Stimulated activated naive CD4-positive, alpha-beta T cell treated with Interleukin-2 at 50 U/mL for 16 hours (primary cell): ENCODE measurements around the gene NCOR1.

Experiments
- DNase-seq: peaks from one replicate; lab custom pipeline; 2025; lab: John Stamatoyannopoulos, UW

NCOR1 gene

DNA sequence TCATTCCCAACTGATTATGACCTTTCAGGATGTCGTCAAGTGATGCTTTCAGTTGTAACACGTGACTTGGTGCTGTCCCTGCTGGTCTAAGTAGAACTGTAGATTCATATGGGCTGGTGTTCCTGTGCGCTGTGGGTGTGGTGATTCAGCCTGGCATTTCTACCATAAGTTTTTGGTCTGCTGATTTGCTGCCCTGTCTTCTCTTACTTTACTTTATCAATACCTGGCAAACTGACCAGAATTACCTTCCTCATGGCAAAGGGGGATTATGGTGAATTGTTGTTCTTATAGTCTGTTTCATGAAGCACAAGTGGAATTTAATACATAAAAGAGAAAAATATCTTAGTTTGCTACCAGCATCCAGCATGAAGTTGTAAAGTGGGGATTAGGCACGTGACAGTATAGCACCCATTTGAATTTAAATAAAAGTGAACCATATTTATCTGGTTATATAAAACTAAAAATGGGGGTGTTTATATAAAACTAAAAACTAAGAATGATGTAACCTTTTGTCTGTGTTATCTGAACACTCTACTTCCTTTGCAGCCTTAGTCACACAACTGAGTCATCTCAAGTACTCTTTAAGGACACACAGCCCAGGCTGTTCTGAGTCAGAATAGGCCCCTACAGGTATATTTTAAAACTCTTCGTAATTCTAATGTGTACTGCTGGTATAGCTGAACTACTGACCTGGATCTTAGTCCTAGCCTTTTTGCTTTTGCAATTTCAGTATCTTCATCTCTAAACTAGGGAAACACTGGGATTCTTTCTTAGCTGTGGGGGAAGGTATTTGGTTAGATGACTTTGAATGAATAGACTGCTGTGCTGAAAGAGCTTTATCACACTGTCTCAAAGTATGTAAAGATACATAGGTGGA is 187.4 kb downstream of the NCOR1 start:
- DNase-seq: peak; percentile 59

DNA sequence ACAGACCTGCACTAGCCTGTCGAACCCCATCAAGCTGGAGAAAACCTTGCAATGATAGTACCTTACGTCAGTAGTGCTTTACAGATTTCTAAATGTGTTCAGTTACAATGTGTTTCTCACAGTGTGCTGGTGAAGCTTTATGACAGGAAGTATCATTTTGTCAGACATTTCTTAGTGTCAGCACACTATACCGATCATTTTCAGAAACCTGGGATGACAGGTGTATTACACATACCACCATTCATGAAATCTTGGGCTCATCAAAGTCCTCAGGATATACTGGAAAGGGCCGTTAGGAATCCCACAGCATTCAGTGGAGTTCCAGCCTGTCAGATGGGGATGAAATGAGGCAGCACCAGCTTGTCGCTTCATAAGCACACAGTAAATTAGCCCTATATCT is 188.4 kb downstream of the NCOR1 start:
- DNase-seq: no peak

DNA sequence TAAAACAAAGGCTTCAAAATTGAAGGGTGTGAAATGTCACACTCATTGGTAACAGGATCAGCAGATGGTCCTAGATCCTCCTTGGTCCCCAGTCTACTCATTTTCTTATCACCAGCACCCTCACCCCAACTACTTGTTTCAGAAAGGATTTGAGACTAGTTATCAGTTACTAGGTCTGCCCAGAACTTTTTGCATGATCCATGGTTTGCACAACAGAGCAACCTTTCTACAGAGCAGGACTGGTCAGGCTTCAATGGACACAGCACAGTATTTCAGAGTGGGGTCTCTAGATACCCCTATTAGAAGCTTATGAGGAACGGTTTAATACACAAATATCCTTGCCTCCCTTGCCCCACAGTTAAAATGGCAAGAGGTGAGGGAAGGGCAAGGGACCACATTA is 190.1 kb downstream of the NCOR1 start:
- DNase-seq: no peak

DNA sequence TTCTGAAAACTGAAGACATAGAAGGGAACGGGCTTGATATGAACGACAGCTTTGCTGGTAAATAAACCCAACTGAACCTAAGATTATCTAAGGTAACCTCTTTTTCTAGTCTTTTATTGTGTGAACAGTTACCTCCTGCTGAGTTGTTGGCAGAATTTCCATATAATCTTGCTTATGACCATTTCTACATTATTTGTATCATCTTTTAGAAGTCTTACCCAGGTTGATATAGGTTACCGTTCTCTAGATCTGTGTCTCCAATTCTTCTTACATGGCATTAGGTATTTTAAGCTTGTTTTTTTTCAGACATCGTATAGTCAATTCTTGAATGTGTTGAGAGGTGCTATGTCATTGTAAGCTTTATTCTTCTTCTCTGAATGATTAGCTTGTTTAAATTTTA is 191.5 kb downstream of the NCOR1 start:
- DNase-seq: no peak

- DNase-seq: no peak
These were observed 196.0 kb downstream of the NCOR1 start for GRCh38 chr17:16019347-16019746.

DNA sequence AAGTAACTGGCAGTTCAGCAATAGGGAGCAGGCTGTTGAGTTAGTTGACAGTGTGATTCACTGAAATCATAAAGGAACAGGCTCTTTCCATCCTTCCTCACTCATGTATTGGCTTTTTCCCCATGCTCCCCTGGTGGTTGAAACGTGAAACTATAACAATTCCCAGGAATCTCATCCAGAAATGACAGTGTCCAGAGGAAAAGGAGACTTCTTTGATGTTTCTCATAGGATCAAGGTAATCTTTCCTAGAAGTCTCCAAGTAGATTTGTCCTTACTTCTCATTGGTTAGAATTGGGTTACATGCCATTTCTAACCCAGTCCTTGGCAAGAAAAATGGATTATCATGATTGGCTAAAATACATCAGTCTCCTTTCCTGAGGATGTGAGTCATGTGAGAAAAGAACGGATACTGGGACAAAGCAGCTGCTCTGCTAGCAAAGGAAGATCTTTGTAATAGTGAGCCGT is 201.4 kb downstream of the NCOR1 start:
- no peak for DNase-seq

GRCh38 chr17:16007439-16007838 is 207.9 kb downstream of the NCOR1 start:
- no peak for DNase-seq

DNA sequence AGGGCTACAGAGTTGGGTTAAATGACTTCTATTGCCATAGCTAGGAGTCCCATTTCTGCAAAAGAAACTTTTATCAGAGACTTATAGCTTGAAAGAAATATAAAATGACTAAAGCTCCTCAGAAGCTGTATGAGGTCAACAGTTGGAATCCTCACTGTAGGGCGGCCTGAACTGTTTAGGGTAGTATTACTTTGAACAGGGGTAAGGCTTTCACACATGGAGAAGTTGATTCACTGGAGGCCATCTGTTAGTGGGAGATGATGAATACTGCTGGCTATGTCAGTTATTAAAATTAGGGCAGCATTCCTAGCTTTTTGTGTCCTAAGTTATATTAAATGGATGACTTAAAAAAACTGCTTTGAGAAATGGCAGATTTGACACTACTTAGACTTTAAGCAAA is 209.7 kb downstream of the NCOR1 start:
- DNase-seq: no peak

DNA sequence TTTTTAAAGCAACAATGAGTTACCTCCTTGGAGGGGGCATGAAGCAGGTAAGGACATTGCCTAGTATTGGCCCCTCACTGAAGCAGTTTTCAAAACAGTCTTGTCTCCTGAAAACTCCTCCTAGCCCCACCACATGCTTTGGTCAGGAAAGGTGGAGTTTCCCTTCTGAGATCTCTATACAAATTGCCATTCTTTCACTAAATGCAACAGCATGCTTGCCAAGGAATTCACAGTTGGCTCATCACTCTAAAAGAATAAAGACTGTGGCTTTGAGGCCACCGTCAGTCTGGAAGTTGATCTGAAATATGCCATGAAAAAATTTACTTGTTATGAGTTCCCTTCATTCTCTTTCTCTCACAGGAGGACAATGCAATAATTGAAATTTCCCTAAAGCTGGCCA is 211.5 kb downstream of the NCOR1 start:
- no peak for DNase-seq

GRCh38 chr17:16002708-16003260 is 212.6 kb downstream of the NCOR1 start:
- DNase-seq: no peak

GRCh38 chr17:16001226-16001897 is 214.0 kb downstream of the NCOR1 start:
- no peak for DNase-seq

DNA sequence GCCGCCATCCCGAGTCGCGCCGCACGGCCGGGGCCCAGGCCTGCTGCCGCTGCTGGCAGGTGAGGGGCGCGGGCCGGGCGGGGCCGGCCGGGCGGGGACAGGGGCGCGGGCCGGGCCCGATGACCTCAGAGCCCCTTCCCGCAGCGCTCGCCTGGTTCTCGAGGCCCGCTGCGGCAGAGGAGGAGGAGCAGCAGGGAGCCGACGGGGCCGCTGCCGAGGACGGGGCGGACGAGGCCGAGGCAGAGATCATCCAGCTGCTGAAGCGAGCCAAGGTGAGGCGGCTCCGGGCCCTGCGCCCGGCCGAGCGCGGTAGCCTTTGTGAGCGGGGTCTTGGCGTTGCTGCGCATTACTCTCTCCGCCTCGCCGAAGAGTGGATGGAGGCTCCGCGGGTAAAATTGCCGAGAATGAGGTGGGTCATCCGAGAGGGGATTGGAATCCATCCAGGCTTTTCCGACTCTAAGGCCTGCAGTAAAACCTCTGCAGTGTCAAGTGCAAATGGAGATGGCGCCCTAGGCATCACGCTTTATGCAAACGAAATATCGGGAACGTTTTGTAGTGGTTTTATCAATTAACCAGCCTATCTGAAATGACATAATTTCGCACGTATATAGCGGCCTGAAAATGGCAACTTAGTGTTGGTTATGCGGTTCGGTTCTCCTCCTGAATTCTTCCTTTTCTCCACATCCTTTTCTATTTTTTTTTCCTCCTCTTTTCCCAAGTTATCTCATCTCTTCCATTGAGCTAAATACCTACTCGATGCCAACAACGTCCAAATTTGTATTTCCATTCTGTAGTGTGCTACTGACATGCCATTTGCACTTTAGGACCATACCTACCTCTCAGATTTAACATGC is 215.1 kb downstream of the NCOR1 start:
- peak; percentile 43 for DNase-seq

DNA sequence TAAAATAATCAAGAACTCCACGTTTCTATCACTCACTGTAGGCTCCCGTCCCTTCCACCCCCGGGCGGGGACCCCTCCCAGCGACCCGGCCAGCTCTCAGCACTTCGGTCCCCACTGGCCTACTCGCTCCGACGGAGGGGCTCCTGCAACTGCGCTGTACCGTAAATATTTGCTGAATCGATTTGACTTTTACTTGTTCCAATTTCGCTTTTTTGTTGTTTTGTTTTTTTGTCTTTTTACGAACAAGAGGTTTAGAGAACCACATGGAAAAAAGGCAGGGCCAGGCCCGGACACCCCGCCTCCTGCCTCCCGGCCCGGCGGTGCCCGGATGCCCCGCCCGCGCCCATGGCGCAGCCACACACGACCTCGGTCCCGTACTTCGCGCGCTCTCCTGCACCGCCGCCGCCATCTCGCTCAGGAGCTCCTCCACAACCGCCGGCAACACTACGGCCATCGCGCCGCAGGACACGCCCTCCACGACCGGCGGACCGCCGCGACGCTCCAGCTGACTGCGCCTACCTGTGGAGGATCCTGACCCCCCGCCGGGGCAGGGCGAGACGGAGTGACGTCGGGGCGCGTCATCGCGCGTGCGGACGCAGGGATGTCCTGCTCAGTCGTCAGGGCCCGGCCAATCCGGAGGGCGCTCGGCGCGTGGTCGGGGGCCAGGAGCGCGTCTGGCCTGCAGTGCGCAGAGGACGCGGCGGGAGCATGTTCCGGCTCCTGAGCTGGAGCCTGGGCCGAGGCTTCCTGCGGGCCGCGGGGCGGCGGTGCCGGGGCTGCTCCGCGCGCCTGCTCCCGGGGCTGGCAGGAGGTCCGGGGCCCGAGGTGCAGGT is 216.0 kb downstream of the NCOR1 start, which contains the start of the genes TTC19 and ZSWIM7:
Gene TTC19 (plus strand): TSS at position 684 of the 833 bp plus-strand sequence. CDS start 25 bp downstream, at position 709.
Gene ZSWIM7 (minus strand): TSS at position 564 of the 833 bp plus-strand sequence. CDS start 110 bp downstream, at position 454.
- DNase-seq: peak; percentile 90

GRCh38 chr17:15998031-15998562 is 217.2 kb downstream of the NCOR1 start:
- DNase-seq: no peak

DNA sequence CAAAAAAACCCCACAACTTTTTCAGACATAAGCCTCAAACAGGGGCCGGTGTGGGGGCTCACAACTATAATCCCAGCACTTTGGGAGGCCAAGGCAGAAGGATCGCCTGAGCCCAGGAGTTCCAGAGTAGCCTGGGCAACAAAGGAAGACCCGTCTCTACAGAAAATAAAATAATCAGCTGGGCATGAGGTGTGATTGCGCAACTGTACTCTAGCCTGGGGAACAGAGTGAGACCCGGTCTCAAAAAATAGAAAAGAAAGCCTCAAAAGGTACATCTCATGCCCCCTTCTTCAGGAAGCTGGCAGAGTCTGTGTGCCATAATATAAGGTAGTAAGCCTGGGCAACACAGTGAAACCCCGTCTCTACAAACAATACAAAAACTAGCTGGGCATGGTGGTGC is 219.0 kb downstream of the NCOR1 start:
- DNase-seq: no peak

DNA sequence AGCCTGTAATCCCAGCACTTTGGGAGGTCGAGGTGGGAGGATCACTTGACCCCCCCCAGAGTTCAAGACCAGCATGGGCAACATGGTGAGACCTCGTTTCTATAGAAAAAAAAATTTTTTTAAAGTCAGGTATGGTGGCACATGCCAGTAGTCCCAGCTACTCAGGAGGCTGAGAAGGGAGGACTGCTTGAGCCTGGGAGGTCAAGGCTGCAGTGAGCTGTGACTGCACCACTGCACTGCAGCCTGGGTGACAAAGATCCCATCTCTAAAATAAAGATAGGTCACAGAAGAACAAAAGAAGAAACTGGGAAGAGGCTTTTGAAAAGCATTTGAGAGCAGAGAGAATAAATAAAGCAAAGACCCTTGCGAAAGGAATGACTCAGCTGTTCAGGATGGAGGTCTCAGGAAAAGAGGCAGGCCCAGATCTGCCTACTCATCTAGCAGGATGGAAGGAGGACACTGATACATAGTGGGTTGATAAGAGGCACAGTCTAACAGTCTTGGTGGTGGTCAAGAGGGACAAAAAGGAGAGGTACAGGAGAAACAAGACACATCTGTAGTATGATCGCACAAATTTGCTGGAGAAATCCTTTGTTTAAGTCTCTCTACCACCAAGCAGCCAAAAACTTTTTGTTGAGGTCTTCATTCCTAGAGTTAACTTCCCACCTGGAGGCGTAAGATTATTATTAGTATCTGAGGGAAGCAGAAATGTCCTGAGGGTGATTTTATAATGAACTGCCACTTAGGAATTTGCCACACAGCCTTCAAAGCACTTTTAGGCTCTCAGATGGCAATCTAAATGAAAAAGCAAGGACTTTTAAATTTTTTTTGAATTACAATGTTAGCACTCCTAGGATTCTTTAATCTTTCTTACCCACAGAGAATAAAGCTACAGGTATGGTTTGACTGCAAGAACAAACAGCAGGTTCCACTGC is 233.4 kb downstream of the NCOR1 start:
- DNase-seq: no peak

- DNase-seq: peak; percentile 28
These were observed 234.1 kb downstream of the NCOR1 start for GRCh38 chr17:15981208-15981607.
